ENCODE results near the gene DUSP5. TPM values are rescaled to one million over a fixed set of nuclear protein-coding genes. Genes with fewer than 3 reads are reported as not detected.

The DUSP5 gene
- total and polyA plus RNA-seq, 2 of the 4 experiments (the other 2 are of a cell fraction): 42.1 to 48.1 TPM

- 0 out of 2 replicates have a peak overlapping the region, but pooled peaks have one; percentile 36 for H3K4ac ChIP-seq (ENCODE audit: low read depth, low read length)
- dilution Hi-C loops (cut with HindIII; ENCODE audit: low sequenced_read_pairs, unreplicated experiment) (no loop called here), intact Hi-C loops (cut with micrococcal nuclease) (no loop called here), in situ Hi-C loops (cut with MboI; ENCODE audit: low sequenced_read_pairs) (no loop called here)
- no peak overlapping the region for H2AK9ac ChIP-seq (replicated peaks; ENCODE audit: low read depth, low read length, poor library complexity)
- no peak overlapping the region for H3K27ac ChIP-seq (ENCODE audit: insufficient read depth, low read length)
- H2BK5ac ChIP-seq (ENCODE audit: low read depth, low read length, poor library complexity, severe bottlenecking): no peak overlapping the region
- H2AK5ac ChIP-seq (ENCODE audit: low read depth, low read length): peak overlapping the region; percentile 84
- no peaks in the 10 kb centered on the region for H3K27me3 ChIP-seq (ENCODE audit: control insufficient read depth, insufficient read depth, low read length)
- H2BK20ac ChIP-seq (ENCODE audit: low read depth, low read length): peak overlapping the region; percentile 54; the same call in 1 of the 2 replicates
- TF ChIP-seq SMC3 (IDR thresholded peaks at IDR 0.05; ENCODE audit: low read depth, low read length) (no peak), NFE2L2 (IDR thresholded peaks at IDR 0.05; ENCODE audit: low read depth, low read length) (no peak), MAFK (IDR thresholded peaks at IDR 0.05; ENCODE audit: low read depth, low read length) (no peak), CHD1 (IDR thresholded peaks at IDR 0.05; ENCODE audit: low read depth, low read length) (no peak), MXI1 (IDR thresholded peaks at IDR 0.05; ENCODE audit: borderline replicate concordance, low read depth, low read length) (no peak), USF2 (IDR thresholded peaks at IDR 0.05; ENCODE audit: low read depth, low read length) (no peak), CTCF (conservative IDR thresholded peaks at IDR 0.05; ENCODE audit: low read depth, low read length) (no peak), MAZ (IDR thresholded peaks at IDR 0.05; ENCODE audit: borderline replicate concordance, low read depth, low read length) (no peak), BHLHE40 (IDR thresholded peaks at IDR 0.05; ENCODE audit: low read depth, low read length) (no peak), RCOR1 (IDR thresholded peaks at IDR 0.05; ENCODE audit: insufficient replicate concordance, low read length) (no peak), RFX5 (IDR thresholded peaks at IDR 0.05; ENCODE audit: low read depth, low read length) (no peak), POLR2A (IDR thresholded peaks at IDR 0.05; ENCODE audit: low read depth, low read length) (no peak), FOS (IDR thresholded peaks at IDR 0.05; ENCODE audit: low read depth, low read length) (no peak), CEBPB (IDR thresholded peaks at IDR 0.05; ENCODE audit: low read depth, low read length) (no peak), ELK1 (IDR thresholded peaks at IDR 0.05; ENCODE audit: borderline replicate concordance, low read depth, low read length) (no peak), RAD21 (IDR thresholded peaks at IDR 0.05; ENCODE audit: low read length) (no peak)
- ChIA-PET CTCF (no interaction called here), POLR2A (ENCODE audit: unreplicated experiment) (no interaction called here)
- no peak overlapping the region for H3K14ac ChIP-seq (replicated peaks; ENCODE audit: low read depth, low read length)
- H3K4me1 ChIP-seq (ENCODE audit: control insufficient read depth, insufficient read depth, low read length): peaks cover 5% of the 10 kb centered on the region; the same call in 1 of the 2 replicates
- no peak overlapping the region for H4K91ac ChIP-seq (ENCODE audit: insufficient read depth, low read depth, low read length)
- no peak overlapping the region for H3K18ac ChIP-seq (ENCODE audit: low read depth, low read length)
- no TSS peak for BruUV-seq (replicated peaks)
- H3K9me3 ChIP-seq (ENCODE audit: control insufficient read depth, insufficient read depth, low read length): no peaks in the 10 kb centered on the region
- no peak overlapping the region for H2BK120ac ChIP-seq (ENCODE audit: low read depth, low read length)
- no peaks in the 10 kb centered on the region for H4K20me1 ChIP-seq (ENCODE audit: insufficient read depth, low read length)
- H3K36me3 ChIP-seq (ENCODE audit: control insufficient read depth, insufficient read depth, low read length): no peaks in the 10 kb centered on the region; the same call in 1 of the 2 replicates
- no peak overlapping the region for H3K4me2 ChIP-seq (ENCODE audit: low read depth, low read length)
- H2AFZ ChIP-seq (replicated peaks; ENCODE audit: low read length, poor library complexity): no peak overlapping the region
- H3K56ac ChIP-seq (ENCODE audit: extremely low read depth, insufficient read depth, low read length): no peak overlapping the region
- peaks cover 6% of the 10 kb centered on the region; the same call in 1 of the 2 replicates for H3K9me1 ChIP-seq (ENCODE audit: insufficient read depth, low read length)
- no peak overlapping the region for H3K9ac ChIP-seq (ENCODE audit: low read depth, low read length)
- no peak for DNase-seq
- H3K4me3 ChIP-seq (ENCODE audit: insufficient read depth, low read depth, low read length): no peak overlapping the region
- H3K23ac ChIP-seq (ENCODE audit: low read depth, low read length): no peak overlapping the region
- no peaks in the 10 kb centered on the region for H3K79me1 ChIP-seq (ENCODE audit: low read depth in 1 of 2, low read length in 2 of 2)
- H4K8ac ChIP-seq (ENCODE audit: low read depth in 2 of 2, low read length in 2 of 2): no peak overlapping the region
- no peak for ATAC-seq (ENCODE audit: low read depth)
- 80% methylated on average over 1 of the region's 3 CpGs; no CpG with 5 or more reads in 1 of the 2 experiments for WGBS, 2 experiments (ENCODE audit: extremely low coverage in 2 of 2, insufficient read length in 1 of 2)
- H4K5ac ChIP-seq (ENCODE audit: low read depth, low read length): no peak overlapping the region
- H2BK15ac ChIP-seq (ENCODE audit: low read depth, low read length): no peak overlapping the region
These were observed 17.3 kb upstream of the DUSP5 start for GRCh38 chr10:110480387-110480786.
